GM13976 (cell line): ENCODE results near the gene SYT11.
"Not testable (repeated sequence)": the region's sequence is repeated elsewhere in the genome, so short reads cannot be mapped to it uniquely, and the experiment has no call there.

Source experiments
- DNase-seq: peaks from one replicate; pipeline ENCODE4 v3.0.0; 2012; ENCODE audit warnings: low spot score
- in situ Hi-C: fragments of 300-500 bp; cut with MboI; formaldehyde crosslinking; loops from one replicate; pipeline ENCODE4 v1.12.0; 2022; ENCODE audit warnings: low sequenced_read_pairs, mixed read lengths, inconsistent platforms; ENCODE audit not compliant: unreplicated experiment
- TF ChIP-seq, protein P1 (sequence below): IDR thresholded peaks from 2 replicates; pipeline ENCODE4 v1.5.1; 2012; ENCODE audit warnings: borderline replicate concordance, mild to moderate bottlenecking; ENCODE audit not compliant: insufficient read depth; ENCODE audit errors: extremely low read depth, missing control alignments, control extremely low read depth

SYT11 gene

DNA sequence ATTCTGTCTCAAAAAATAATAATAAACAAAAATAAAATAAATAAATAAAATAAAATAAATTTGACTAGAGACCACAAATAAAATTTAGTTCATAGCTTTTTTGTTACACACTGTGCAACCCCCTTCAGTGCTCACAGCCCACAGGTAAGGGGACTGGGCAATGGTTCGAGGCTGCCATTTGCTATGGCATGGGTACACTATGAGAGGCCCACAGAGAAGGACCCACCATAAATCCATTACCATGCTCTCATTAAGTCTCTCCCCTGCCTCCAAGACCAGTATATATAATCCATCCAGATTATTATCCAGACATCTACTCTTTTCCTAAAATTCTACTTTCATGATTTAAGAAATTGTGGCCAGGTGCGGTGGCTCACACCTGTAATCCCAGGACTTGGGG, 60.4 kb downstream of the SYT11 start:
- in situ Hi-C loops: no loop called here
- TF ChIP-seq, protein P1, sequence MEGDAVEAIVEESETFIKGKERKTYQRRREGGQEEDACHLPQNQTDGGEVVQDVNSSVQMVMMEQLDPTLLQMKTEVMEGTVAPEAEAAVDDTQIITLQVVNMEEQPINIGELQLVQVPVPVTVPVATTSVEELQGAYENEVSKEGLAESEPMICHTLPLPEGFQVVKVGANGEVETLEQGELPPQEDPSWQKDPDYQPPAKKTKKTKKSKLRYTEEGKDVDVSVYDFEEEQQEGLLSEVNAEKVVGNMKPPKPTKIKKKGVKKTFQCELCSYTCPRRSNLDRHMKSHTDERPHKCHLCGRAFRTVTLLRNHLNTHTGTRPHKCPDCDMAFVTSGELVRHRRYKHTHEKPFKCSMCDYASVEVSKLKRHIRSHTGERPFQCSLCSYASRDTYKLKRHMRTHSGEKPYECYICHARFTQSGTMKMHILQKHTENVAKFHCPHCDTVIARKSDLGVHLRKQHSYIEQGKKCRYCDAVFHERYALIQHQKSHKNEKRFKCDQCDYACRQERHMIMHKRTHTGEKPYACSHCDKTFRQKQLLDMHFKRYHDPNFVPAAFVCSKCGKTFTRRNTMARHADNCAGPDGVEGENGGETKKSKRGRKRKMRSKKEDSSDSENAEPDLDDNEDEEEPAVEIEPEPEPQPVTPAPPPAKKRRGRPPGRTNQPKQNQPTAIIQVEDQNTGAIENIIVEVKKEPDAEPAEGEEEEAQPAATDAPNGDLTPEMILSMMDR: no peak
- DNase-seq: no peak

DNA sequence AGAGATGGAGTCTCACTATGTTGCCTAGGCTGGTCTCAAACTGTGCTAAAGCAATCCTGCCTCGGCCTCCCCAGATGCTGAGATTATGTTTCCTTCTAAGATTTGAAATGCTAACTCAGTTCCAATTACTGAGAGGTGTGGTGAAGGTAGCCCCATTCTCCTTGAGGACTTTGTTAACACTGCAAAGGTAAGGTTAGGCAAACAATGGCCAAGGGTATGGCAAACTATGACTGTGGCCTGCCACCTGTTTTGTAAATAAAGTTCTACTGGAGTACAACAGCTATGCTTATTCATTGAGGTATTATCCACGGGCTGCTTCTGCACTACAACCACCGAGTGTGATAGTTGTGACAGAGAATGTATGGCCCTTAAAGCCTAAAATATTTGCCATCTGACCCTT, 61.4 kb downstream of the SYT11 start:
- TF ChIP-seq, protein P1: no peak
- in situ Hi-C loops: no loop called here
- DNase-seq: no peak

DNA sequence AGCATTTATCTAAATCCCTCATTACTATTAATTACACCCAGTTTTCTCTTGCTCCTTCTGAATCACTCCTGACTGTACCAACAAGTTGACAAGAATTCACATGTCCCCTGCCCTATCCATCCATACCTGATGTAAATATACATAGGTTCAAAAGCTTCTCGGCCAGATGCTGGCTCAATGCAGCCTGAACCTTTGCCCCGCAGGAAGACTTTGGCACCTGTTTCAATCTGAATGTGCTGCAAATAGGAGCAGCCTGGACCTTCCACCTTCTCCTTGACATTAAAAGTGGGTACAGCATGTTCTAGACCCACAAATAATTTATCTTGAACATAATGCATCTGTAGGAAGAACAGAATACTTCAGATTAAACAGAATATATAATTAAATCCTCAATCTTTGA, 66.1 kb downstream of the SYT11 start:
- TF ChIP-seq, protein P1: no peak
- in situ Hi-C loops: no loop called here
- DNase-seq: no peak

DNA sequence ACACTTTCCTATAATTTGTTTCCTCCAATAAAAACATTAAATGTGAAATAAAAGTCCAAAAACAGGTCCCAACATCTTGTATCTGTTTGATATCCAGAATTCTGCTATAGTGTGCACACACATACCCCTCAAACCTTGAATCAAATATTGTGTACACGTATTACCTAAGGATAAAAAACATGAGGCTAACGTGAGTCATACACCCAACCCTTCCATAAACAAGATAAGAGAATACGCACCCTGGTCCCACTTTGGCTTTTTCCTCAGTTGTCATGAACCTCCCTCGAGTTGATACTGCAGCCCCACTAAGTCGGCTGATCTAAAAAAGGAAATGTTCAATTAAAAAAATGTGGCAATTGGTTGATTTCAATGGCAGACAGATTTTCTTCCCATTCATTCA, 69.7 kb downstream of the SYT11 start:
- in situ Hi-C loops: no loop called here
- TF ChIP-seq, protein P1: no peak
- no peak for DNase-seq

DNA sequence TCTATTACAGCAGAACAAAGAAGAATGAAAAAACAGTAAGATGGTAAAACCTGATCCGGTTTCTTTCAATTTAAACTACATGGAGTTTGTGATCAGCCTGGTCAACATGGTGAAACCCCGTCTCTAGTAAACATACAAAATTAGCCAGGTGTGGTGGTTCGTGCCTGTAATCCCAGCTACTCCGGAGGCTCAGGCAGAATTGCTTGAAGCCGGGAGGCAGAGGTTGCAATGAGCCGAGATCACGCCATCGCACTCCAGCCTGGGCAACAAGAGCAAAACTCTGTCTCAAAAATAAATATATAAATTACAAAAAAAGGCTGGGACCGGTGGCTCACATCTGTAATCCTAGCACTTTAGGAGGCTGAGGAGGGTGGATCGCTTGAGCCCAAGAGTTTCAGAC, 71.4 kb downstream of the SYT11 start:
- in situ Hi-C loops, DNase-seq: not testable (repeated sequence)

DNA sequence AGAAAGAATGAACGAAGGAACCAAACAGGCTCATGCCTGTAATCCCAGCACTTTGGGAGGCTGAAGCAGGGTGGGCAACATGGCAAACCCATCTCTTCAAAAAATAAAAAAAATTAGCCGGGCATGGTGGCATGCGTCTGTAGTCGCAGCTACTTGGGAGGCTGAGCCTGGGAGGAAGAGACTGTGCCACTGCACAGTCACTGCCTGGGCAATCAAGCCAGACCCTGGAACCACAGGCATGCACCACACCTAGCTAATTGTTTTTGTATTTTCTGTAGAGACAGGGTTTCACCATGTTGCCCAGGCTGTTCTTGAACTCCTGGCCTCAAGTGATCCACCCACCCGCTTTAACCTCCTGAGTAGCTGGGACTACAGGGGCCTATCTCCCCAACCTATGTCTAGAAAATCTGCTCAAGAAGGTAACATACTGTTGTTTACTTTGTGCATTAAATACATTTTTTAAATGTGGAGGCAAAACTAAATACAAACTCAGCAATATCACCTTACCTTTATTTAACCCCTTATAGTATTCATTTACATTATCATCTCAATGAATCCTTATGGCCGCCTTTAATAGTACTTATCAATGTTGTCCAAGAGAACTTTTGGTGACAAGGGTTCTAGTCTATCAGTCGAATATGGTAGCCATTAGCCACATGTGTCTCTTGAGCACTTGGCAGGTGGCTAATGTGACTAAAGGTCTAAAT, 72.1 kb downstream of the SYT11 start:
- in situ Hi-C loops: no loop called here
- TF ChIP-seq, protein P1: no peak
- DNase-seq: no peak

DNA sequence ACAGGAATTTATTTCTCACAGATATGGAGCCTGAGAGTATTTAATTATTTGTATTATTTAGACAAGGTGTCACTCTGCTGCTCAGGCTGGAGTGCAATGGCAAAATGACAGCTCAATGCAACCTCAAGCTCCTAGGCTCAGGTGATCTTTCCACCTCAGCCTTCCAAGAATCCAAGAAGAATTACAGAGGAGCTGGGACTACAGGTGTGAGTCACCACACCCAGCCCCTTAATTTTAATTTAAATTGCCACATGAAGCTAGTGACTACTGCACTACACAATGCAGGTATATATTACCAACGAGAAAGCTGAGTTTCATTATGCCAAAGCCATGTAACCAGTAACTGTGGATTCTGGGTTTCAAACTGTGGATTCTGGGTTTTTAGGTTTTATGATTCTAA, 72.7 kb downstream of the SYT11 start:
- DNase-seq: no peak
- in situ Hi-C loops: no loop called here
- TF ChIP-seq, protein P1: no peak
